Stimulated activated CD4-positive, alpha-beta T cell treated with anti-CD3 and anti-CD28 coated beads, Interleukin-15, amount 100 ng/mL, for 1 hour (primary cell): ENCODE data around the gene ELL.
A peak's percentile ranks its signal among the peaks of the same experiment; 100 is the strongest.

Experiments
- DNase-seq, 2 donors: peaks; one replicate each; pipeline ENCODE4 v3.0.0-alpha.2; 2020; ENCODE audit warnings: low read depth in 1 of 2, low spot score in 1 of 2

Gene ELL

GRCh38 chr19:18424890-18425514, 96.9 kb downstream of the ELL start:
- DNase-seq = no peak

- no peak for DNase-seq
Measured at GRCh38 chr19:18424122-18424889, 97.6 kb downstream of the ELL start.

GRCh38 chr19:18423258-18424020, 98.4 kb downstream of the ELL start:
- no peak for DNase-seq

GRCh38 chr19:18422530-18423191, 99.2 kb downstream of the ELL start:
- no peak for DNase-seq

- no peak for DNase-seq
Measured at GRCh38 chr19:18421371-18421959, 100.4 kb downstream of the ELL start.

- no peak for DNase-seq
Measured at GRCh38 chr19:18420930-18421329, 100.9 kb downstream of the ELL start.

- DNase-seq = no peak
Measured at GRCh38 chr19:18419699-18420460, 102.0 kb downstream of the ELL start.

GRCh38 chr19:18419195-18419698, 102.6 kb downstream of the ELL start, which contains the start of gene SSBP4:
Gene SSBP4, plus strand, starts transcription at chr19:18419398. Its CDS starts 251 bp downstream, at chr19:18419649.
- peak; percentile 51 to 63 for DNase-seq

- no peak for DNase-seq
Measured at GRCh38 chr19:18418483-18419194, 103.2 kb downstream of the ELL start.

- DNase-seq = no peak
Measured at GRCh38 chr19:18418029-18418482, 103.8 kb downstream of the ELL start.

- DNase-seq = no peak
Measured at GRCh38 chr19:18417250-18418028, 104.4 kb downstream of the ELL start.

- no peak for DNase-seq
Measured at GRCh38 chr19:18416778-18417249, 105.1 kb downstream of the ELL start.

GRCh38 chr19:18415178-18415867, 106.5 kb downstream of the ELL start:
- no peak for DNase-seq

GRCh38 chr19:18414504-18415177, 107.2 kb downstream of the ELL start:
- no peak for DNase-seq

- DNase-seq = no peak
Measured at GRCh38 chr19:18412610-18413239, 109.1 kb downstream of the ELL start.

- no peak for DNase-seq
Measured at GRCh38 chr19:18408053-18408476, 113.8 kb downstream of the ELL start.

- DNase-seq = no peak
Measured at GRCh38 chr19:18406749-18407148, 115.1 kb downstream of the ELL start.
